NOMO-1 treated with DMSO at 0.1 percent for 48 hours (cell line): ENCODE measurements around the gene MLYCD.

Experiments used
- DNase-seq: peaks from one replicate; lab custom pipeline; 2025; ENCODE audit not compliant: unreplicated experiment; lab: John Stamatoyannopoulos, UW

MLYCD gene

GRCh38 chr16:83925095-83925905 is 26.4 kb downstream of the MLYCD start:
- no peak for DNase-seq

DNA sequence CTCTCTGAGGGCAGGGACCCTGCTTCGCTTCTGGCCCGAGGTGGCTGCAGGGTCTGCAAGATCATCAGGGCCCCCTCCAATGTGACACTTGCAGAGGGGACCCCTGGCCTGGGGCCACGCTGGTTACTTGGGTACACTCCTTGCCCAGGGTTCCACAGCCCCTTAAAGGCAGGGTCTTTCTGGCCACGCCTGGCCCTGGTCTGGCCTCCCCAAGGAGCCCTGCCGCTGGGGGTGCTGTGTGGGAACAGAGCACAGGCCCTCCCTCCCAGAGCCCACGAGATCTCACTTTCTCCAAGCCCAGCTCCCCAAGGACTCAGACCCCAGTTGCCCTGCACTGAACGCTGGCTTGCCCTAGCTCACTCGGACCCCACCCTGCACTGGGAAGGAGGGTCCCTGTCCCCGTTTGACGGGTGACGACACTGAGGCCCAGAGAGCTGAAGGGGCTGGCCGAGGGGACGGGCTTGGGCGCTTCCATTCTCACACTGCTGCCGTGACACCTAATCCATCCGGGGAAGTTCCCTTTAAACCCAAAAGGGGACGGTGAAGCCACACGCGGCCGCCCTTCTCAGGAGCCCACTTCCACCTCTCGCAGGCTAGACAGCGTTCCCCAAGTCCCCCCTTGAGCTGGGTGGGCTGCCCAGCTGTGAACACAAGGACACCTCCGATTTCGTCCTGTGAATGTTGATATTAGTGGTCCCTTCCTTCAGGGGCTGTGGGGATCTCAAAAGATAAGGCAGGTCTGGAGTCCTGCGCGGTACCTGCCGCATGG is 27.2 kb downstream of the MLYCD start:
- no peak for DNase-seq

DNA sequence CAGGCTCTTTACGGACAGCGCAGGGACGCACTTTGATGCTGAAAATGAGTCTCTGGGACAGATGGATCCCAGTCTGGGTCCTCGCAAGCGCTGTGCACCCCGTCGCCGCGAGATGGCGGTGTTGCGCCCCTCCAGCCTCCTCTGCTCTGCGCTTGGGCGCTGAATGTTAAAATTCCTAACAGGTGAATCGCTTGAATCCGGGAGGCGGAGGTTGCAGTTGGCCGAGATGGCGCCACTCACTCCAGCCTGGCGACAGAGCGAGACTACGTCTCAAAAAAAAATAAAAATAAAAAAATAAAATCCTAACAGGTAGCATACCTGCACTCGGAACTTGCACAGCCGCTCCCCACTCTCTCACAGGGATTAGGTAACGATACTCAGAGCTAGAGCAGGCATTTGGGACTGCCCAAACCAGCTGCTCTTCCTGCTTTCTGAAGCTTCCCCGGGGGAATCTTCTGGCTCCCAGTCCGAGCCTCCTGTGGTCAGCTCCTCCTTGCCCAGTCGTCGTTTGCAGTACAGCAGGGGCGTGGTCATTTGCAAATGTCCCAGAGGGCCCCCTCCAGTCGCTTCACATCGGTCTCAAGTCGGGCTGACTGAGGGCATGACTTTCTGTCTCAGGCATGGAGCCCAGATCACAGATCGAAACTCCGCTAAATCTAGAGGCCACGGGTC is 27.9 kb downstream of the MLYCD start:
- DNase-seq: peak; percentile 2

DNA sequence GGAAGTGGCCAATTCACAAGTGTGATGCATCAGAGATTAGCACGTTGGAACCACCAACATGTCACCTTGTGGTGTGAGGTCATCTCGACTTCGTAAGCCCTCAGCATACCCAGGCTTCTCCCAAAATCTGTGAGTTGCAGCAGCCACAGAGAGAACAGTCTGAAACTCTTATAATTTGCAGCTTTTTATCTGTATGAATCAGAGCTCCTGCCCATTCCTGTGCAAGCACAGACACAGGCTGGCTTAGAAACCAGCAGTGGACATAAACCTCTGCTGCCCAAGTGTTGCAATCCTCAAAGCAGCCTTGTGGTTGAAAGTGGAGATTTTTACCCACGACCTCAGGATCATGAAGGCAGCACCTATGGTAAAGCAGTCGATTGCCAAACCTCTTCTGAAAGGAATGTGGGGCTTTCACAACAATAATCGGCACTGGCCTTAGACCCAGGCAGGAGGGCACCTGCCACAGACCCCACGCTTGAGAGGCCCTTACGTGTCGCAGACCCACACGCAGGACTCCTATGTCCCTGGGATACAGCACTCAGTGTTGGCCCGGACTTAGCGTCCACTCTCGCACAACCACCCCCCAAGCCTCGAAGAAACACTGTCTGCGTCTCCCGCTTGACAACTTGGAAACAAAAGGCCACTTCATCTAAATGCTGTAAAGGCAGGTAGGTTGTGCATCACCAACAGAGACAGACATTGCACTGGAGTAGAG is 29.6 kb downstream of the MLYCD start:
- no peak for DNase-seq

DNA sequence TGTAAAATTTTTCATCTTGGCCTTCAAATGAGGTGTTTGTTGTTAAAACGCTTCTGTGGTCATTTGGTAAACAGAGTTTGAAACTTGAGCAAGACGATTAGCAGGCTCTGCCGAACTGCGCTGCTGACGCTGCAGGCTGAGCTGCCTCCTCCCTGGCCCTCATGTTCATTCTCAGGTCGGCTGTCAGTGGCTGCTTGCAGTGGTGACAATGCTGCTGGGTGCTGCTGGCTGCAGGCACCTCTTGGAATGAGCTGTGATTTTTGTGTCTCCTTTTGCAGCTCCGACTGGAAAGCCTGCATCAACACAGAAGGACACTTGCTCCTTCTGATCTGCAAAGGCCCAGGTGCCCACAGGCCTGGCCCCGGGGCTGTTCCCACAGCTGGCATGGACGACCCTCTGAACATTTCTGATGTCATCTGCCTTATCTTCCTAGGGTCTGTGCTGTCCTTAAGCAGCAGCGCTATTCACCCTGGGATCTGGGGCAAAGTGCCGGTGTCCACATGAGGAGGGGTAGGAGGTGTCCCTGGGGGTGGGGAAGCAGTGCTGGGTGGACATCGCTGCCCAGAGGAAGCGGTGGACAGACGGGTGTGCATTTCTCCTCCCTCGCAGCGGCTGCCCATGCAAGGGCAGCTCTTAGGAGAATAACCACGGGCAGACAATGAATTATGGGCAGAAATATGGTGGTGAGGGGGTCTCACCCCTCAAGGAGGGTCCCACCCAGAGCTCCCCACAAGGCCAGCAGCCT is 31.1 kb downstream of the MLYCD start:
- DNase-seq: no peak

DNA sequence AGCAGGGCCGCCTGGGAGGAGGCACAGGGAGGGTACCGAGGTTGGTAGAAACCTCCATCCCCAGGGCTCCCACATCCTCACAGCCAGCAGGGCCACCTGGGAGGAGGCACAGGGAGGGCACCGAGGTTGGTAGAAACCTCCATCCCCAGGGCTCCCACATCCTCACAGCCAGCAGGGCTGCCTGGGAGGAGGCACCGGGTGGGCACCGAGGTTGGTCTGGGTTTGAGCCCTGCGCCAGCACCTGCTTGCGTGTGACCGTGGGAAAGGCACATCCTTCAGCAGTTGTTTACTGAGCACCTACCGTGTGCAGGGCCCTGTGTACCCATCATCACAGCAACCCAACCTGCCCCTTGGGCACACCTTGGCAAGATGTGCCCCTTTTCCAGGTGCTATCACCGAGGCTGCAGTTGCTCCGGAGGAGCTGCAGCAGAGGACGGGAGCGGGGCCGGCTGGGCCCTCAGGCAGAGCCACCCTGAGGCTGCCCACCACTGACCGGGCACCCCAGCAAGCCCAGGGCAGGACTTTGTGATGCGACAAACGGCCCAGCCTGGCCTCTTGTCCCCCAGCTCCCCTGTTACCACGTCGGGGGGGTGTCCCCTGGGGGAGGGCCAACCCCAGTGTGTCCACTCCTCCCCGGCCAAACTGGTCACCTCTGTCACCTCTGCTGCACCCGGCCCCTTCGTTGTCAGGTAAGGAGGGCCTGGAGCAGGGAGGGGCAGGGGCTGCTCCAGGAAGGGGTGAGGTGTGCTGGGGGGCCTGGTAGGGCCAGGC is 32.0 kb downstream of the MLYCD start:
- no peak for DNase-seq

DNA sequence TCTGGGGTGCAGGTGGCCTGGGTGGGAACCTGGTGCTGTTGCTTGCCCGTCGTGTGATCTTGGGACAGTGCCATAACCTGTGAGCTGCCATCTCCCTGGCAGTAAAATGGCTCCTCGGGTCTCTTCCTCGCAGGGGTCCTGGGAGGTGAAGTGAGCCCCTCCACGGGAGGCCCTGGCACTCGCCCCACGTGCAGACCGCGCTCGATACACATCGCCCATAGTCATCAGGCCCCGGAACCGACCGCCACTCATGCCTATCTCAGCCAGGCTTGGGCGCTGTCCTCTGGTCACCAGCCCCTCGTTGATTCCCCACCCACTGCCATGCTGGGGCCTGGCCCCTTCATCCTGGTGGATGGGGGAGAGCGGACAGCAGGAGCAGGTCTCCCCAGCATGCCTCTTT is 32.6 kb downstream of the MLYCD start:
- no peak for DNase-seq

DNA sequence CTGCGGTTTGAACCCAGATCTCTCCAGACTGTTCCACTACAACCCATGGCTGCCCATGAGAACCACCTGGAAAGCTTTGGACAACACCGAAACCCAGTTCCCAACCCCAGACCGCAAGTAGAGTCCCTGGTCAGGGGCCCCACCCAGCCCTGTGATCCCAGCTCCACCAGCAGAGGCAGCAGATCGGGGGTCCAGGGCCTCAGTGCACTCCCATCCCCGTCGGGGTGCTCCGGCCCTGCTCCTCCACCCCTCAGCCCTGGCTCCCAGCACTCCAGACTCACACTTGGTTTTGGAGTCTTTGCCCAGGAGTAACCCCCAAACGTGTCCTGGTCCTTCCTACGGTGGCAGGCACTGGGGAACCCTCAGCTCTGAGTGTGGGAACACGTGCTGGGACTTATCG is 33.4 kb downstream of the MLYCD start:
- no peak for DNase-seq

DNA sequence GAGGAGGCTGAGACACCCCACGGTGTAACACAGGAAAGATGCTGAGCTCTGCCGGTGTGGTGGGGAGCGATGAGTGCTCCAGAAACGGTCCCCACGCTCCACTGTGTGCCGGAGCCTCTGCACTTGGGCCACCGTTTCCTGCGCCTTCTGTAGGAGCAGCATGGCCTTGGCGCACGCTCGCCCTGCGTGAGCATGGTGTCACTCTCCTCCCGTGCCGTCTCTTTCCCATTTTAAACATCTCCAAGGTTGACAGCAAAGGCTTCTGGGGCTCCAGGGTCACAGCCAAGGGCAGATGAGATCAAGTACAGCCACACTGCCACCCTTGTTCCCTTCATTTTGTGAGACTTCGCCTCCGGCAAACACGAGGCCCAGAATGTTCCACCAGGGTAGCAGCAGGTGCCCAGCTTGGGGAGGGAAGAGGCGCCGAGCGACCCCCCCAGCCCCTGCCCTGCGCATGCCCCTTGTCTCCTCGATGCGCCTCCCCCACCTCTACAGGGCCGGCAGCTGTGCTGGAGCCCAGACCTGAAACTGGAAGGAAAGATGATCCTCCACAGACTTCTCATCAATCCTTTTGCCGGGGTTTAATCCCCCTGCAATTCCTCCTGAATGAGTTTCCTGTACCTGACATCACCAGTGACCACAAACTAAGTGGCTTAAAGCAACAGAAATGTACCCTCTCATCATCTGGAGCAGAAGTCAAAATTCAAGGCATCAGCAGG is 34.2 kb downstream of the MLYCD start:
- DNase-seq: no peak

GRCh38 chr16:83933885-83934683 is 35.2 kb downstream of the MLYCD start:
- no peak for DNase-seq

DNA sequence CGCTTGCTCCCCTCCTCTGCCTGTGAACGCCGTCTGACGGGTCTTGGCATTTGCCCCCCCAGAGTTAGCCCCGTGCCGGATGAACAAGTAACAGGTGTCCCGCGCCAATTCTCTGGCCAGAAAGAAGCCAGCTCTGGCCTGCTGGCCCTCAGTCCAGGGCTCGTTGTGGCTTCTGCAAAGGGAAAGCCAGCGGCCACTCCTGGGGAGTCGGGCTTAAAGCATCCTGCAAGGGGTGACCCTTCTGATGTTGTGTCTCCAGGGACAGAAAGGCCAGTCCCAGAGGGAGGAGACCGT is 35.7 kb downstream of the MLYCD start:
- no peak for DNase-seq

GRCh38 chr16:83935005-83935857 is 36.3 kb downstream of the MLYCD start:
- DNase-seq: no peak

- DNase-seq: no peak
Observed at GRCh38 chr16:83935858-83936255, 36.9 kb downstream of the MLYCD start.

GRCh38 chr16:83936581-83937165 is 37.8 kb downstream of the MLYCD start:
- no peak for DNase-seq

GRCh38 chr16:83937267-83937666 is 38.4 kb downstream of the MLYCD start:
- DNase-seq: no peak

- no peak for DNase-seq
Observed at GRCh38 chr16:83937922-83938885, 39.3 kb downstream of the MLYCD start.
